GM12892 (cell line): Measurements from ENCODE around the gene ZNF407.

ENCODE experiments used
- POLR2A ChIP-seq: IDR thresholded peaks from 2 replicates; pipeline ENCODE4 v1.6.1; 2011; ENCODE audit warnings: low read depth, low read length, control low read depth
- TAF1 ChIP-seq: IDR thresholded peaks from 2 replicates; pipeline ENCODE4 v1.6.1; 2011; ENCODE audit warnings: low read depth, mild to moderate bottlenecking, control low read depth, low read length, borderline replicate concordance

- TF ChIP-seq TAF1 (no peak), POLR2A (no peak)
Observed at GRCh38 chr18:74937291-74937690, 339.6 kb downstream of the ZNF407 start.
